ENCODE measurements around the gene USP17L18. TPM values are rescaled to one million over a fixed set of nuclear protein-coding genes. Genes with fewer than 3 reads are reported as not detected.

USP17L18 gene
- total RNA-seq, result not detected

DNA sequence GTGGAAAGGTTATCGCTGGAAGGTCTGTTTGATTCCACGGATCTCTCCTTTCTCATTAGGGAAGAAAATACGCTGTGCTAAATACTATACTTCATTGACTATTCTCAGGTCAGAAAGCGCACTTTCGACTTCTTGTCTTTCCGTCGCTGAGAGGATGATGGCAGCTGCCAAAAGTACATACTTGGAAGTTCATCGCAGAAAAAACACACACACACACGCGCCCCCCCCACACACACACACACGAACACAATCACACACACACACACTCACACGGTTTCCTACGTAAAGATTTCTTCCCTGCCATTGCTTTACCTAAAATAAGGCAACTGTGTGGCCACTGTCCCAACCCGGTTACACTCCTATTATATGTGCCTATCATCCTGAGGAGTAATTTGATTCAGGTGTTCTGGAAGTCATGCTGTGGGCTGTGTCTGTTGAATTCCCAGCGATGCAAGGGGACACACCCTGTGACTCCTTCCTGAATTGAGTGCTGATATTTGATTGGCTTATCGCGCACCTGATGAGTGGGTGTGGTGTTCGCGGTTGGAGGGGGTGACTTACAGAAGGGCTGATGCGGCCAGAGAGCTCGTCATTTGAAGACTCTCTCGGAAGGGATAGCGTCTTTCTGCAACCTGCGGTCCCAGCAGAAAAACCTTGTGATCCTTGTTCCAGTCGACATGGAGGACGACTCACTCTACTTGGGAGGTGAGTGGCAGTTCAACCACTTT lies at the start of gene USP17L18:
Gene USP17L18 (plus strand): TSS at position 678 of the 728 bp plus-strand sequence. CDS start 0 bp downstream, at position 678.

DNA sequence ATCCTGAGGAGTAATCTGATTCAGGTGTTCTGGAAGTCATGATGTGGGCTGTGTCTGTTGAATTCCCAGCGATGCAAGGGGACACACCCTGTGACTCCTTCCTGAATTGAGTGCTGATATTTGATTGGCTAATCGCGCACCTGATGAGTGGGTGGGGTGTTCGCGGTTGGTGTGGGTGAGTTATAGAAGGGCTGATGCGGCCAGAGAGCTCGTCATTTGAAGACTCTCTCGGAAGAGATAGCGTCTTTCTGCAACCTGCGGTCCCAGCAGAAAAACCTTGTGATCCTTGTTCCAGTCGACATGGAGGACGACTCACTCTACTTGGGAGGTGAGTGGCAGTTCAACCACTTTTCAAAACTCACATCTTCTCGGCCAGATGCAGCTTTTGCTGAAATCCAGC lies 38.1 kb upstream of the USP17L18 start, which contains the start of gene USP17L10:
Gene USP17L10 (plus strand): TSS at position 301 of the 400 bp plus-strand sequence. CDS start 0 bp downstream, at position 301.

DNA sequence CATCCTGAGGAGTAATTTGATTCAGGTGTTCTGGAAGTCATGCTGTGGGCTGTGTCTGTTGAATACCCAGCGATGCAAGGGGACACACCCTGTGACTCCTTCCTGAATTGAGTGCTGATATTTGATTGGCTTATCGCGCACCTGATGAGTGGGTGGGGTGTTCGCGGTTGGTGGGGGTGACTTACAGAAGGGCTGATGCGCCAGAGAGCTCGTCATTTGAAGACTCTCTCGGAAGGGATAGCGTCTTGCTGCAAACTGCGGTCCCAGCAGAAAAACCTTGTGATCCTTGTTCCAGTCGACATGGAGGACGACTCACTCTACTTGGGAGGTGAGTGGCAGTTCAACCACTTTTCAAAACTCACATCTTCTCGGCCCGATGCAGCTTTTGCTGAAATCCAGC lies 33.3 kb upstream of the USP17L18 start, which contains the start of gene USP17L11:
Gene USP17L11 (plus strand): TSS at position 301 of the 400 bp plus-strand sequence. CDS start 0 bp downstream, at position 301.

DNA sequence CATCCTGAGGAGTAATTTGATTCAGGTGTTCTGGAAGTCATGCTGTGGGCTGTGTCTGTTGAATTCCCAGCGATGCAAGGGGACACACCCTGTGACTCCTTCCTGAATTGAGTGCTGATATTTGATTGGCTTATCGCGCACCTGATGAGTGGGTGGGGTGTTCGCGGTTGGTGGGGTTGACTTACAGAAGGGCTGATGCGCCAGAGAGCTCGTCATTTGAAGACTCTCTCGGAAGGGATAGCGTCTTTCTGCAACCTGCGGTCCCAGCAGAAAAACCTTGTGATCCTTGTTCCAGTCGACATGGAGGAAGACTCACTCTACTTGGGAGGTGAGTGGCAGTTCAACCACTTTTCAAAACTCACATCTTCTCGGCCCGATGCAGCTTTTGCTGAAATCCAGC lies 28.6 kb upstream of the USP17L18 start, which contains the start of gene USP17L12:
Gene USP17L12 (plus strand): TSS at position 301 of the 400 bp plus-strand sequence. CDS start 0 bp downstream, at position 301.

DNA sequence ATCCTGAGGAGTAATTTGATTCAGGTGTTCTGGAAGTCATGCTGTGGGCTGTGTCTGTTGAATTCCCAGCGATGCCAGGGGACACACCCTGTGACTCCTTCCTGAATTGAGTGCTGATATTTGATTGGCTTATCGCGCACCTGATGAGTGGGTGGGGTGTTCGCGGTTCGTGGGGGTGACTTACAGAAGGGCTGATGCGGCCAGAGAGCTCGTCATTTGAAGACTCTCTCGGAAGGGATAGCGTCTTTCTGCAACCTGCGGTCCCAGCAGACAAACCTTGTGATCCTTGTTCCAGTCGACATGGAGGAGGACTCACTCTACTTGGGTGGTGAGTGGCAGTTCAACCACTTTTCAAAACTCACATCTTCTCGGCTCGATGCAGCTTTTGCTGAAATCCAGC lies 23.8 kb upstream of the USP17L18 start, which contains the start of gene USP17L13:
Gene USP17L13 (plus strand): TSS at position 301 of the 400 bp plus-strand sequence. CDS start 0 bp downstream, at position 301.

DNA sequence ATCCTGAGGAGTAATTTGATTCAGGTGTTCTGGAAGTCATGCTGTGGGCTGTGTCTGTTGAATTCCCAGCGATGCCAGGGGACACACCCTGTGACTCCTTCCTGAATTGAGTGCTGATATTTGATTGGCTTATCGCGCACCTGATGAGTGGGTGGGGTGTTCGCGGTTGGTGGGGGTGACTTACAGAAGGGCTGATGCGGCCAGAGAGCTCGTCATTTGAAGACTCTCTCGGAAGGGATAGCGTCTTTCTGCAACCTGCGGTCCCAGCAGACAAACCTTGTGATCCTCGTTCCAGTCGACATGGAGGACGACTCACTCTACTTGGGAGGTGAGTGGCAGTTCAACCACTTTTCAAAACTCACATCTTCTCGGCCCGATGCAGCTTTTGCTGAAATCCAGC lies 14.3 kb upstream of the USP17L18 start, which contains the start of gene USP17L15:
Gene USP17L15 (plus strand): TSS at position 301 of the 400 bp plus-strand sequence. CDS start 0 bp downstream, at position 301.

GRCh38 chr4:9243579-9243978 lies 4.9 kb upstream of the USP17L18 start, which contains the start of gene USP17L17:
USP17L17 (plus strand) TSS chr4:9243879; CDS start chr4:9243879, 0 bp downstream.

GRCh38 chr4:9253078-9253477 lies 4.6 kb downstream of the USP17L18 start, which contains the start of gene USP17L19:
USP17L19 (plus strand) TSS chr4:9253378; CDS start chr4:9253378, 0 bp downstream.

GRCh38 chr4:9257824-9258223 lies 9.4 kb downstream of the USP17L18 start, which contains the start of gene USP17L20:
USP17L20 (plus strand) TSS chr4:9258124; CDS start chr4:9258124, 0 bp downstream.

GRCh38 chr4:9262572-9262971 lies 14.1 kb downstream of the USP17L18 start, which contains the start of gene USP17L21:
USP17L21 (plus strand) TSS chr4:9262872; CDS start chr4:9262872, 0 bp downstream.

GRCh38 chr4:9267319-9267718 lies 18.9 kb downstream of the USP17L18 start, which contains the start of gene USP17L22:
USP17L22 (plus strand) TSS chr4:9267619; CDS start chr4:9267619, 0 bp downstream.

Other genes starting within 250 kb of the USP17L18 start
- gene FAM90A26, start 78.2 kb upstream of the USP17L18 start, total RNA-seq, result not detected
- gene USP17L10, start 38.0 kb upstream of the USP17L18 start, total RNA-seq, result not detected
- gene USP17L11, start 33.2 kb upstream of the USP17L18 start, total RNA-seq, result not detected
- gene USP17L12, start 28.5 kb upstream of the USP17L18 start, total RNA-seq, result not detected
- gene USP17L13, start 23.7 kb upstream of the USP17L18 start, total RNA-seq, result not detected
- gene USP17L15, start 14.2 kb upstream of the USP17L18 start, total RNA-seq, result not detected
- gene USP17L17, start 4.8 kb upstream of the USP17L18 start, total RNA-seq, result not detected
- not detected for gene USP17L19, start 4.7 kb downstream of the USP17L18 start, total RNA-seq
- gene USP17L20, start 9.5 kb downstream of the USP17L18 start, total RNA-seq, result not detected
- not detected for gene USP17L21, start 14.2 kb downstream of the USP17L18 start, total RNA-seq
- not detected for gene USP17L22, start 19.0 kb downstream of the USP17L18 start, total RNA-seq
- not detected for gene USP17L24, start 76.5 kb downstream of the USP17L18 start, total RNA-seq
- gene USP17L25, start 81.3 kb downstream of the USP17L18 start, total RNA-seq, result not detected
- gene USP17L26, start 86.0 kb downstream of the USP17L18 start, total RNA-seq, result not detected
- gene USP17L5, start 90.8 kb downstream of the USP17L18 start, total RNA-seq, result not detected
- gene USP17L27, start 95.5 kb downstream of the USP17L18 start, total RNA-seq, result not detected
- gene USP17L28, start 100.3 kb downstream of the USP17L18 start, total RNA-seq, result not detected
- not detected for gene USP17L29, start 105.0 kb downstream of the USP17L18 start, total RNA-seq
- not detected for gene USP17L30, start 114.5 kb downstream of the USP17L18 start, total RNA-seq
- gene DEFB131A, start 195.8 kb downstream of the USP17L18 start, total RNA-seq, result not detected